Panc1 (cell line): ENCODE results near the gene CACNA1A.

Source experiments
- POLR2AphosphoS5 ChIP-seq: IDR thresholded peaks from 2 replicates; pipeline ENCODE4 v1.6.1; 2012; ENCODE audit warnings: mild to moderate bottlenecking, low read depth, low read length, moderate library complexity
- TF ChIP-seq, protein P1 (sequence below): fragments of 450-650 bp; IDR thresholded peaks from 2 replicates; pipeline ENCODE4 v1.5.1; 2017; ENCODE audit warnings: mild to moderate bottlenecking
- TF ChIP-seq, protein P2 (sequence below), 2 experiments: IDR thresholded peaks; 2 replicates each; pipeline ENCODE4 v1.6.1; 2011 to 2012; ENCODE audit warnings: low read depth in 2 of 2, control low read depth in 1 of 2, low read length in 1 of 2, mild to moderate bottlenecking in 1 of 2, moderate library complexity in 1 of 2; ENCODE audit not compliant: insufficient read depth in 1 of 2

DNA sequence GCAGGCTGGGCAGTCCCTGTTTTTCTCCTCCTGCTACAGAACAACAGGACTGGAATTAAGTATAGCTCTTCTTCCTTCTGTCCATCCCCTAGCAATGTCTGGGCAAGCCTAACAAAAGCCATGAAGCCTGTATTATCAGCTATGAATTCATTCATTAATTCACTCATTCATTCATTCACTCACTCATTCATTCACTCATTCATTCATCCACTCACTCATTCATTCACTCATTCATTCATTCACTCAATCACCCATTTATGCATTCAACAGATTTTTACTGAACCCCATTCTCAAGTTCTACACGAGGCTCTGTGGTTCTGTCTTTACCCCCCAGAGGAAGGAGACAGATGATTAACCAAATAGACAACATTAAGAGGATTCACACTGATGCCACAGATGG lies 69.9 kb downstream of the CACNA1A start:
- TF ChIP-seq, protein P1, sequence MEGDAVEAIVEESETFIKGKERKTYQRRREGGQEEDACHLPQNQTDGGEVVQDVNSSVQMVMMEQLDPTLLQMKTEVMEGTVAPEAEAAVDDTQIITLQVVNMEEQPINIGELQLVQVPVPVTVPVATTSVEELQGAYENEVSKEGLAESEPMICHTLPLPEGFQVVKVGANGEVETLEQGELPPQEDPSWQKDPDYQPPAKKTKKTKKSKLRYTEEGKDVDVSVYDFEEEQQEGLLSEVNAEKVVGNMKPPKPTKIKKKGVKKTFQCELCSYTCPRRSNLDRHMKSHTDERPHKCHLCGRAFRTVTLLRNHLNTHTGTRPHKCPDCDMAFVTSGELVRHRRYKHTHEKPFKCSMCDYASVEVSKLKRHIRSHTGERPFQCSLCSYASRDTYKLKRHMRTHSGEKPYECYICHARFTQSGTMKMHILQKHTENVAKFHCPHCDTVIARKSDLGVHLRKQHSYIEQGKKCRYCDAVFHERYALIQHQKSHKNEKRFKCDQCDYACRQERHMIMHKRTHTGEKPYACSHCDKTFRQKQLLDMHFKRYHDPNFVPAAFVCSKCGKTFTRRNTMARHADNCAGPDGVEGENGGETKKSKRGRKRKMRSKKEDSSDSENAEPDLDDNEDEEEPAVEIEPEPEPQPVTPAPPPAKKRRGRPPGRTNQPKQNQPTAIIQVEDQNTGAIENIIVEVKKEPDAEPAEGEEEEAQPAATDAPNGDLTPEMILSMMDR = no peak
- TF ChIP-seq POLR2AphosphoS5 = no peak
- TF ChIP-seq, protein P2, sequence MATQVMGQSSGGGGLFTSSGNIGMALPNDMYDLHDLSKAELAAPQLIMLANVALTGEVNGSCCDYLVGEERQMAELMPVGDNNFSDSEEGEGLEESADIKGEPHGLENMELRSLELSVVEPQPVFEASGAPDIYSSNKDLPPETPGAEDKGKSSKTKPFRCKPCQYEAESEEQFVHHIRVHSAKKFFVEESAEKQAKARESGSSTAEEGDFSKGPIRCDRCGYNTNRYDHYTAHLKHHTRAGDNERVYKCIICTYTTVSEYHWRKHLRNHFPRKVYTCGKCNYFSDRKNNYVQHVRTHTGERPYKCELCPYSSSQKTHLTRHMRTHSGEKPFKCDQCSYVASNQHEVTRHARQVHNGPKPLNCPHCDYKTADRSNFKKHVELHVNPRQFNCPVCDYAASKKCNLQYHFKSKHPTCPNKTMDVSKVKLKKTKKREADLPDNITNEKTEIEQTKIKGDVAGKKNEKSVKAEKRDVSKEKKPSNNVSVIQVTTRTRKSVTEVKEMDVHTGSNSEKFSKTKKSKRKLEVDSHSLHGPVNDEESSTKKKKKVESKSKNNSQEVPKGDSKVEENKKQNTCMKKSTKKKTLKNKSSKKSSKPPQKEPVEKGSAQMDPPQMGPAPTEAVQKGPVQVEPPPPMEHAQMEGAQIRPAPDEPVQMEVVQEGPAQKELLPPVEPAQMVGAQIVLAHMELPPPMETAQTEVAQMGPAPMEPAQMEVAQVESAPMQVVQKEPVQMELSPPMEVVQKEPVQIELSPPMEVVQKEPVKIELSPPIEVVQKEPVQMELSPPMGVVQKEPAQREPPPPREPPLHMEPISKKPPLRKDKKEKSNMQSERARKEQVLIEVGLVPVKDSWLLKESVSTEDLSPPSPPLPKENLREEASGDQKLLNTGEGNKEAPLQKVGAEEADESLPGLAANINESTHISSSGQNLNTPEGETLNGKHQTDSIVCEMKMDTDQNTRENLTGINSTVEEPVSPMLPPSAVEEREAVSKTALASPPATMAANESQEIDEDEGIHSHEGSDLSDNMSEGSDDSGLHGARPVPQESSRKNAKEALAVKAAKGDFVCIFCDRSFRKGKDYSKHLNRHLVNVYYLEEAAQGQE (IDR thresholded peaks at IDR 0.05; ENCODE audit: insufficient read depth in 1 of 2, low read depth in 2 of 2, low read length in 1 of 2) = no peak
